Measurements from ENCODE around the gene PLD4.

GRCh38 chr14:104948736-104949031, 24.0 kb downstream of the PLD4 start:
- TF ChIP-seq POLR2A (IDR thresholded peaks at IDR 0.05) (no peak), CTCF (IDR thresholded peaks at IDR 0.05) (no peak)

All from uterus (tissue), 2 donors.